ENCODE measurements around the gene ZNHIT2.

DNA sequence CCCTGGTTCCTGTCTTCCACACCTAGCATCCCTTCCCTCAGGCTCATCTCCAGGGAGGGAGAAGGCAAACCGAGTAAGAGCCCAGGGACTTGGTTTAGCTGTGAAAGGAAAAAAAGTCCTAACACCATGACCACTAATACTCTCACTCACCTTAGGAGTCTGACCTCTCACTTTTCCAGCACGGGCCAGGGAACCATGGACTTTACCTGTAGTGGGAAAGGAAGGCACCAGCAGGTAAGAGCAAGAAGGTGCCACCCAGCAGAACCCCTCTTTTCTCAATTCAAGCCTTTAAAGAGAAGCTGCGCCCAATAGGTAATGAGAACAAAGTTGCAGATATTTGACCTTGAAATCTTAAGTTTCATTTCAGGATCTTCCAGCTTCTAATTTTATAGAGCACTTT lies 3.3 kb upstream of the ZNHIT2 start:
- TF ChIP-seq CTCF (IDR thresholded peaks at IDR 0.05) (no peak), POLR2A (IDR thresholded peaks at IDR 0.05; ENCODE audit: low read depth) (no peak), EP300 (IDR thresholded peaks at IDR 0.05) (no peak)
